NOMO-1 treated with DMSO at 0.1 percent for 48 hours (cell line): Measurements from ENCODE around the gene TMEM134.

Experiments used
- DNase-seq: peaks from one replicate; lab custom pipeline; 2025; ENCODE audit not compliant: unreplicated experiment; lab: John Stamatoyannopoulos, UW

TMEM134 gene

GRCh38 chr11:67500831-67501715 is 32.0 kb upstream of the TMEM134 start:
- peak; percentile 85 for DNase-seq

GRCh38 chr11:67500484-67500821 is 31.4 kb upstream of the TMEM134 start:
- no peak for DNase-seq

- DNase-seq: no peak
Measured at GRCh38 chr11:67499808-67500483, 30.9 kb upstream of the TMEM134 start.

GRCh38 chr11:67498544-67498972 is 29.5 kb upstream of the TMEM134 start:
- no peak for DNase-seq

DNA sequence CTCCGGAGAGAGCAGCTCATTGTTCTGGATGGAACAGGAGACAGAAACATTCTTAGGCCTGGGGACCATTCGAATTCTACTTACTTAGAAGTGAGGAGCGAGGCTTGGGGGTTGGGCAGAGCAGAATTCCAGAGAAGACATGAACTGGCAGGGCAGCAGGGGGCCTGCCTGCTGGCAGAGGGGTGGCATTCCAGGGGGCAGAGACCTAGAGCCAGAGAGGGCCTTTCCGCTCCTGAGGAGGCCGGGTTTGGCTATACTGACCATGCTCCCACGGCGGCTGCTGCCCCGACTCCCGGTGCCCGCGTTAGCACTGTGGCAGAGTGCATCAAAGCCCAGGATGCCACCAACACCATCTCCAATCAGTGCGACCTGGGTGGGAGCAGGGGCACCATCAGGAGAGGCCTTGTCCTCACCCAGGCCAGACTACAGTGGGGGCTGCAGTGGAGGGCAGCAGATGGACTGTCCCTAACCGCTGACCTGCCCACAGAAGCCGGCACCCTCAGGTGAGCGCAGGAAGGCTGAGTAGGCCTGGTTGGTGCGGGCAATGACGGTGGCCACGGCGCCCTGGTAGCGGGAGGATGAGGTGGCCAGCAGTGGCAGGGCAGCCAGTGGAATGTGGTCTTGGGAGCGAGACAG is 28.7 kb upstream of the TMEM134 start:
- no peak for DNase-seq

DNA sequence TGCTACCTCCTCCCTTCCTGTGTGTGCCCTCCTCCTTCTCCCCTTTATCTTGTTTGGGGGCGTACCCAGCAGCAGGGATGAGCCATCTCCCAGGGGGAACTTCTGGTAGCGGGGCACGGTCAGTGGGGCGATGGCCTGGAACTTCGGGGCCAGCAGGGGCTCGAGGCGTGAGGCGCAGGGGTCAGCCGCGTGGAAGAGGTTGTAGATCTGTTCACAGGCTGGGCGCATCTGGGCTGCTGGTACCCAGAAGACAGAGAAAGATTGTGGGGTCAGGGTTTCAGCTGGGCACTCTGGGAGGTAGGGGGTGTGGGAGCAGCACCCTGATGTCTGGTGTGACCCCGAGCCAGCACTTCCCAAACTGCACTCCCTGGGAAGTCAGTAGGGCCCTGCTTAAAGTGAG is 27.1 kb upstream of the TMEM134 start:
- DNase-seq: no peak

- no peak for DNase-seq
Measured at GRCh38 chr11:67495234-67496005, 26.4 kb upstream of the TMEM134 start.

- no peak for DNase-seq
Measured at GRCh38 chr11:67494371-67495233, 25.6 kb upstream of the TMEM134 start.

DNA sequence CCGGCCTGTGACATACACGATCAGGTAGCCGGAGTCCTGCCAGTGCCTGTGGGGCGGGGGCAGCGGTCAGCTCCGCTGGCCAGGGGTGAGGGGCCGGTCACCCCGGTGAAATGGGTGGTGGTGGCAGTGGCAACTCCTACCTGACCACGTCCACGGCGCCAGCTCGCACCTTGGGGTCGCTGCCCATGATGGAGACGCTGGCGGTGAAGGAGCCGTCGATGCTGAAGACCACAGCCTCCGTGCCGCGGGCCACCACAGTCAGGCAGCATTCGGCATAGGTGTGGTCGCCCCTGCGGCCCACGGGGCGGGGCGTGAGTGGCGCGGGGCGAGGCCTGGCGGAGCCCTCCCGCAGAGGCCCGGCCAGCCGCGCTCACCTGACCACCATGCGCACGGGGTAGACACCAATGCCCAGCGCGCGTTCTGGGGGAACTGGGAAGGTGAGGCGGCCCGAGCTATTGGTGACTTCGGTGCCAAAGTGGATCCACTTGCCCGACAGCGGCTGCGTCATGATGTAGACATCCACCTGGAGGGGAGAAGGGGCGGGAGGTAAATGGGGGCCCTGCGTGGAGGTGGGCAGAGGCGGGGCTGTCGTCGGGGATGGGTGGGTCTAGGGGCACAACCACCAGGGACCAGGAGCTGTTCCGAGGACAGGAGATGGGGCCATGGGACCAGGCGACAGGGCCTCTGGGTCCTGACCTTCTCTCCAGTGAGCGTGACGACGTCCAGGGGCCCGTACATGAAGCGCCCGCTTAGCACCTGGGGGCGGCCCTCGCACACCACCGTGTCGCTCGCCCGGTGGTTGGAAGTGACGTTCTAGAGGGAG is 24.7 kb upstream of the TMEM134 start:
- DNase-seq: no peak

DNA sequence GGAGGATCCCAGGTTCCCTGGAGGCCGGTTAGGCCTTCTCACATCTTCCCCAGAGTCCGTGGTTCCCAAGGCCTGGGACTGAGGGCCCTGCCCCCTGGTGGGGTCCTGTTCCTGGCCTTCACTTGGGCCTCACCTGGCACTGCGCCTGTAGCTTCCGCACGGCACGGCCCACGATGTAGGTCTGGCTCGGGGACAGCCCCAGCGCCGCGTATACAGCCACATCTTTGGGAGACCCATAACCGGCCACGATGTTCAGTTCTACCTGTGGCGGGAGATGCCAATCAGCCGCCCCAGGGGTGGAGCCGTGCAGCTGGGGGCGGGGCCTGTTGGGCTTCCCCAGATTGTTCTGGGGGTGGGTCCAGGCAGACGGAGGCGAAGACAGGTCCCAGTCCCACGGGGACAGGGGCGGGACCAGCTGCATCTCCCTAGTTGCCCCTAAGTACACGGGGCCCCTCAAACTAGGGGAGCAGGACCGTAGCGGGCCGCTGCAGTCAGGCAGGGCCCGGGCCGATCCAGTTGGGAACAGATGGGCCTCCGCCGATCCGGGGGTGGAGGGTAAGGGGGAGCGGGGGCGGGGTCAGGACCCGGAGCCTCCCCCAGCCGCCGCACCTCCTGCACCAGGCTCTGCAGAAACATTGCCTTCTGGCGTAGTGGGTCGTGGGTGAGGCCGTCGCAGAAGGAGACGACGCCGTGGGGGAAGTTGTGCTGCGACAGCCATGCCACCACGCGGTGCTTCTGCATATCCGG is 23.9 kb upstream of the TMEM134 start:
- DNase-seq: no peak

DNA sequence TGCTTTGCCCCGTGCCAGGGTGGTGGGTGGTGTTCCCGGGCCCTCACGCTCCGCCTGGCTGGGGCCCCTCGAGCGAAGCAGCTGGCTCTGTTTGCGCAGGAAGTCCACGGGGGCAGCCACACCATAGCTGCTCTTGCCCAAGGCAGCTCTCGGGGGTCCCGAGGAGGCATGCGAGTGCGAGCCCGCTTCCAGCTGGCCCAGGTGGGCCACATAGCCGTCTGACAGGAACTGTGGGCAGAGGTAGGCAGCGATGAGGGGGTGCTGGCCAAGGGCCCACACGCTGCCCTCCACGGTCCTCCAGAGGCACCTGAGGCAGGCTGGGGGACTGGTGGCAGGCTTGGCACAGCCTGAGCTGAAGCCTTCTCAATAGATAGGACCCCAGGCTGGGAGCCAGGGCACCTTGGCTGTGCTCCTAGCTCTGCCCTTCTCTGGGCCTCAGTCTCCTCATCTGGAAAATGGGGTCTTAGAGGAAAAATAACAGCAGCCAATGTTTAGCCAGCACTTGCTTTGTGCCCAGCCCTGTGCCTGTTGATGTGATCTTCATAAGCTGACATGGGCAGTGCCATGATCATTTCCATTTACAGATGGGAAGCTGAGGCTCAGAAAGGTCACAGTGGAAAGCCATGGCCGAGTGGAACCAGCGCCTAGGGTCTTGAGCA is 23.1 kb upstream of the TMEM134 start:
- no peak for DNase-seq

- DNase-seq: no peak
Measured at GRCh38 chr11:67491276-67492068, 22.4 kb upstream of the TMEM134 start.

GRCh38 chr11:67490727-67491065 is 21.6 kb upstream of the TMEM134 start:
- DNase-seq: no peak

GRCh38 chr11:67489885-67490726 is 21.1 kb upstream of the TMEM134 start:
- DNase-seq: no peak

DNA sequence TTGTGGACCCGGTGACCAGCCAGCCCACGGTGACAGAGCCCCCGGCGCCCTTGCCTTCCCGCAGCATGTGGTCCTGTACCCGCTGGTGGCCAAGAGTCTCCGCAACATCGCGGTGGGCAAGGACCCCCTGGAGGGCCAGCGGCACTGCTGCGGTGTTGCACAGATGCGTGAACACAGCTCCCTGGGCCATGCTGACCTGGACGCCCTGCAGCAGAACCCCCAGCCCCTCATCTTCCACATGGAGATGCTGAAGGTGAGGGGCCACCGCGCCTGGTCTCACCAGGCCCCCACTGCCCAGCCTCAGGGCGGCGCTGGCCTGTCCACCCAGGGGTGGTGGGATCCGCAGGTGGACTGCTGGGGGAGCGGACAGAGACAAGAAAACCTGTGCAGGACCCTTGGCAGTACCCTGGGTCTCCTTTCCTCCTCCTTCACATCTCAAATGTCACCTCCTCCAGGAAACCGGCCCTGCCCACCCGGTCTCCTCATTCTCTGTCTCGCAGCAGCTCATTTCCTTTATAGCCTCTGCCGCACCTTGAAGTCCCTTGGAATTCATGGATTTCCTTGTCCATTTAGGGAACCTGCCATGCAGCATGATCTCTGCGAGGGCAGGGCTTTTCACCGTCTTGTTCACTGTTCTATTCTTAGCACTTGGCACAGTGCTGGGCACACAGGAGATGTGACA is 20.3 kb upstream of the TMEM134 start:
- DNase-seq: no peak
